Ovary (tissue), 3 donors: ENCODE measurements around the gene FAM241B.

Source experiments
- CTCF ChIP-seq, 3 donors: fragments of 450-650 bp in 2 of 3; fragments of 200-600 bp in 1 of 3; IDR thresholded peaks; one replicate each; pipeline versions ENCODE4 v1.5.1 to v1.8.0; 2016 to 2022; ENCODE audit warnings: antibody characterized with exemption in 3 of 3, mild to moderate bottlenecking in 1 of 3
- EP300 ChIP-seq: sonication (generic); formaldehyde crosslinking; IDR thresholded peaks from one replicate; pipeline ENCODE4 v1.6.1; 2017; ENCODE audit warnings: antibody characterized with exemption
- POLR2A ChIP-seq: fragments of 450-650 bp; IDR thresholded peaks from one replicate; pipeline ENCODE4 v1.6.1; 2017; ENCODE audit warnings: antibody characterized with exemption, mild to moderate bottlenecking, moderate library complexity
- donor health status: DM: no; HTN: no; CAD: no.

- TF ChIP-seq CTCF (IDR thresholded peaks at IDR 0.05) (peak in 2 of 3 donors; percentile 30 to 49), POLR2A (no peak), EP300 (no peak)
Observed at GRCh38 chr10:69639291-69640195, 9.5 kb downstream of the FAM241B start.
